OCI-LY1 (cell line): ENCODE results near the gene OPTC.

Experiments
- H2AFZ ChIP-seq: fragments of 200-600 bp; sonication (generic), shearing (Covaris generic); 2 replicates; pipeline ENCODE4 v1.6.0; 2014; ENCODE audit warnings: antibody characterized with exemption, mild to moderate bottlenecking, low read length
- H3F3A ChIP-seq: fragments of 200-600 bp; sonication (generic), shearing (Covaris generic); 2 replicates; pipeline ENCODE4 v1.6.0; 2014; ENCODE audit warnings: mild to moderate bottlenecking, antibody characterized with exemption, low read length, moderate library complexity; ENCODE audit not compliant: insufficient read depth
- H3K27ac ChIP-seq: fragments of 200-600 bp; sonication (generic); 2 replicates; pipeline ENCODE4 v1.5.1; 2014; ENCODE audit warnings: low read length, mixed run types, mild to moderate bottlenecking, low read depth; ENCODE audit not compliant: poor library complexity, severe bottlenecking
- H3K27me3 ChIP-seq: fragments of 200-600 bp; sonication (generic); 2 replicates; pipeline ENCODE4 v1.6.0; 2014; ENCODE audit warnings: antibody characterized with exemption, mild to moderate bottlenecking, low read length, moderate library complexity; ENCODE audit not compliant: insufficient read depth
- H3K36me3 ChIP-seq: fragments of 200-600 bp; sonication (generic); 2 replicates; pipeline ENCODE4 v1.6.1; 2014; ENCODE audit warnings: mild to moderate bottlenecking, antibody characterized with exemption, low read length, moderate library complexity, mixed read lengths; ENCODE audit not compliant: insufficient read depth
- H3K4me1 ChIP-seq: fragments of 200-600 bp; sonication (generic); 2 replicates; pipeline ENCODE4 v1.5.1; 2014; ENCODE audit warnings: mild to moderate bottlenecking, low read length, moderate library complexity; ENCODE audit not compliant: insufficient read depth, severe bottlenecking
- H3K4me2 ChIP-seq: fragments of 200-600 bp; sonication (generic), shearing (Covaris generic); 2 replicates; pipeline ENCODE4 v1.6.1; 2014; ENCODE audit warnings: low read length
- H3K4me3 ChIP-seq: fragments of 200-600 bp; sonication (generic); 2 replicates; pipeline ENCODE4 v1.5.1; 2014; ENCODE audit warnings: low read length, low read depth, mild to moderate bottlenecking, mixed read lengths; ENCODE audit not compliant: poor library complexity, severe bottlenecking
- H3K79me2 ChIP-seq: fragments of 200-600 bp; shearing (Covaris generic); 2 replicates; pipeline ENCODE4 v1.6.1; 2016; ENCODE audit warnings: mixed run types, low read length, mixed read lengths; ENCODE audit not compliant: insufficient read depth
- H3K9ac ChIP-seq: fragments of 200-600 bp; sonication (generic), shearing (Covaris generic); 2 replicates; pipeline ENCODE4 v1.6.1; 2014; ENCODE audit warnings: mild to moderate bottlenecking, low read length, mixed read lengths
- H3K9me2 ChIP-seq: fragments of 200-600 bp; sonication (generic), shearing (Covaris generic); 2 replicates; pipeline ENCODE4 v1.6.1; 2014; ENCODE audit warnings: low read depth, mild to moderate bottlenecking, low read length, mixed read lengths
- H3K9me3 ChIP-seq: fragments of 200-600 bp; shearing (Covaris generic); 2 replicates; pipeline ENCODE4 v1.6.1; 2014; ENCODE audit warnings: low read length, mixed read lengths
- H4K20me1 ChIP-seq: fragments of 200-600 bp; sonication (generic), shearing (Covaris generic); 2 replicates; pipeline ENCODE4 v1.6.0; 2016; ENCODE audit warnings: mild to moderate bottlenecking, low read length; ENCODE audit not compliant: insufficient read depth
- EZH2 ChIP-seq: fragments of 200-600 bp; sonication (generic), shearing (Covaris generic); IDR thresholded peaks from 2 replicates; pipeline ENCODE4 v1.8.0; 2017; ENCODE audit warnings: borderline replicate concordance, mixed run types, mild to moderate bottlenecking, antibody characterized with exemption, low read length, moderate library complexity, mixed read lengths
- TF ChIP-seq, protein P1 (sequence below): fragments of 200-600 bp; sonication (generic), shearing (Covaris generic); IDR thresholded peaks from 2 replicates; pipeline ENCODE4 v1.5.1; 2017; ENCODE audit warnings: mild to moderate bottlenecking, antibody characterized with exemption, low read length, moderate library complexity, mixed read lengths

The OPTC gene

DNA sequence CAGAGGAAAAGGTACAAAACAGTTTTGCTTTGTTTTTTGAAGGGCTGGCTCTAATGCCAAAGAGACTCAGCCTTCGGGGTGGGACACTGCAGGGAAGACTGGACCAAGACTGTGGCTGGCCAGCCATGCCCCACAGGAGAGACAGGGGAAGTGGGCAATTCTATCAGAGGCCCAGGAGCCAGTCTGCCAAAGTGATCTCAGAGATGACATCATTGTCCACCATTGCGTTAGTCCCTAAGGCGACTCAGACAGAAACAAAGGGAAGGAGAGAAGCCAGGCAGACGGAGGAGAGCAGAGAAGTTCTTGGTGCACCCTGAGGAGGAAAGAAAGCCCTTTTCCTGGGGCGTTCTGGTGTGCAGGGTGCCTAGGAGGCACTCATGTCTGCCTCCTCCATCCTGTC, 26.4 kb downstream of the OPTC start:
- no peak overlapping the region for H3K4me3 ChIP-seq

DNA sequence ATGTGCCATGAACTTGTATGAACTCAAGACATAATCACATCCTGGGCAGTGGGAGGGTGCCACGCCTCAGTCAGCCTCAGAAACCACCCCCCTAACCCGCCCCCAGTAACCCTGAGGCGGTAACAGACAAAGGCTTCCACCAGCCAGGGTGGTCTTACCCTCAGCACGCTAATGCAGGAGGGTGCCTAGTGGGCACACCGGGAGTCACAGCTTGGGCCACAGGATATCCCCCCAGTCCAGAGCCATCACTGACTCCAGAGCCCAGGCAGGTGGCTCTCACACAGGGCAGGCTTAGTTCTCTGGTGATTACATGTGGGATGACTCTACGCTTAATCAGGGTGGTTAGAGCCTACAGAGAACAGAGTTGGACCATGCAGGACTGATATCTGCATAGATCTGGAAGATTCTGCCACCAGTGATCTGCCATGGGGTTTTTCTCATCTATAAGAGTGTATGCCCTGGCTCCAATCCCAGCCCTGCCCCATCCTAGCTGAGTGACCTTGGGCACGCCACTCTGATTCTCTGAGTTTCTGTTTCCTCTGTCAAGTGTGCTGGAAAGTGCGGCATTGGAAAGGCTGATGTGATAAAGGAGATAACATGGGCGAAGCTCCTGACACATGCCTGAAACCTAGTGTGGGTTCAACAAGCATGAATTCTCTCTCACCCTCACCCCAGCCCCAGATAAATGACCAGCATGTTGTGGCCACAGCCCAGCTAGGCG, 27.3 kb downstream of the OPTC start:
- no peaks in the 10 kb centered on the region for H3K4me1 ChIP-seq
- no peaks in the 10 kb centered on the region for H3K79me2 ChIP-seq
- no peaks in the 10 kb centered on the region for H3K36me3 ChIP-seq
- no peaks in the 10 kb centered on the region for H4K20me1 ChIP-seq
- TF ChIP-seq, protein P1, sequence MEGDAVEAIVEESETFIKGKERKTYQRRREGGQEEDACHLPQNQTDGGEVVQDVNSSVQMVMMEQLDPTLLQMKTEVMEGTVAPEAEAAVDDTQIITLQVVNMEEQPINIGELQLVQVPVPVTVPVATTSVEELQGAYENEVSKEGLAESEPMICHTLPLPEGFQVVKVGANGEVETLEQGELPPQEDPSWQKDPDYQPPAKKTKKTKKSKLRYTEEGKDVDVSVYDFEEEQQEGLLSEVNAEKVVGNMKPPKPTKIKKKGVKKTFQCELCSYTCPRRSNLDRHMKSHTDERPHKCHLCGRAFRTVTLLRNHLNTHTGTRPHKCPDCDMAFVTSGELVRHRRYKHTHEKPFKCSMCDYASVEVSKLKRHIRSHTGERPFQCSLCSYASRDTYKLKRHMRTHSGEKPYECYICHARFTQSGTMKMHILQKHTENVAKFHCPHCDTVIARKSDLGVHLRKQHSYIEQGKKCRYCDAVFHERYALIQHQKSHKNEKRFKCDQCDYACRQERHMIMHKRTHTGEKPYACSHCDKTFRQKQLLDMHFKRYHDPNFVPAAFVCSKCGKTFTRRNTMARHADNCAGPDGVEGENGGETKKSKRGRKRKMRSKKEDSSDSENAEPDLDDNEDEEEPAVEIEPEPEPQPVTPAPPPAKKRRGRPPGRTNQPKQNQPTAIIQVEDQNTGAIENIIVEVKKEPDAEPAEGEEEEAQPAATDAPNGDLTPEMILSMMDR: no peak
- TF ChIP-seq EZH2: no peak
- no peak overlapping the region for H3K9ac ChIP-seq
- H2AFZ ChIP-seq: no peak overlapping the region
- no peaks in the 10 kb centered on the region for H3F3A ChIP-seq
- H3K27ac ChIP-seq: no peak overlapping the region
- H3K27me3 ChIP-seq: no peaks in the 10 kb centered on the region; the same call in 1 of the 2 replicates
- no peaks in the 10 kb centered on the region for H3K9me3 ChIP-seq
- no peak overlapping the region for H3K4me2 ChIP-seq
- no peaks in the 10 kb centered on the region for H3K9me2 ChIP-seq
- H3K4me3 ChIP-seq: no peak overlapping the region

More for the DNA sequence above, 26.4 kb downstream of the OPTC start:
- H4K20me1 ChIP-seq: no peaks in the 10 kb centered on the region
- H3K9ac ChIP-seq: no peak overlapping the region
- H3K27me3 ChIP-seq: no peaks in the 10 kb centered on the region; the same call in 1 of the 2 replicates
- H3K9me2 ChIP-seq: no peaks in the 10 kb centered on the region
- no peaks in the 10 kb centered on the region for H3K79me2 ChIP-seq
- no peak overlapping the region for H3K27ac ChIP-seq
- H3K4me1 ChIP-seq: no peaks in the 10 kb centered on the region
- no peaks in the 10 kb centered on the region for H3K9me3 ChIP-seq
- no peaks in the 10 kb centered on the region for H3K36me3 ChIP-seq
- TF ChIP-seq, protein P1: no peak
- TF ChIP-seq EZH2: no peak
- no peak overlapping the region for H2AFZ ChIP-seq
- no peaks in the 10 kb centered on the region for H3F3A ChIP-seq
- H3K4me2 ChIP-seq: no peak overlapping the region

DNA sequence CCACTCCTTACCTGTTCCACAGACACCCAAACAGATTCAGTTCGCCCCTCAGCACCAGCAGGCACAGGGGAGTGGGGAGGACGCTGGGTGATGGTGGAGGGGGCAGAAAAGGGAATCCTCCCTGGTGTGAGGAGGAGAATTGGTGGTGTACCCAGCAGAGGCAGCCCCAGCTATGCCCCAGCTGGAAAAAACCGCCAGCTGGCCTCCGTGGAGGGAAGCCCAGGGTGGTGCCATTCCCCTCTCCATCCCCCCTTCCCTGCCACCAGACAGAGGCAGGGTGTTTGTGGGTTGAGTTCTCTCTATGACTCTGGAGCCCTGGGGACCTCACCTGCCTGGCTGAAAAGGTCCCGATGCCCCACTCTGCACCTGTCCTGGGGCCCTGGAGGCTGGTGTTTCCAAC, 27.9 kb downstream of the OPTC start:
- Histone ChIP-seq H3K79me2 (no peaks in the 10 kb centered on the region), H3K4me3 (no peak overlapping the region), H3K27me3 (no peaks in the 10 kb centered on the region; the same call in 1 of the 2 replicates), H4K20me1 (no peaks in the 10 kb centered on the region), H3F3A (no peaks in the 10 kb centered on the region), H2AFZ (no peak overlapping the region), H3K9me2 (no peaks in the 10 kb centered on the region), H3K4me1 (no peaks in the 10 kb centered on the region), H3K36me3 (no peaks in the 10 kb centered on the region), H3K9me3 (no peaks in the 10 kb centered on the region), H3K9ac (no peak overlapping the region), H3K4me2 (no peak overlapping the region), H3K27ac (no peak overlapping the region)
- TF ChIP-seq, protein P1: no peak
- TF ChIP-seq EZH2: no peak
